A673 (cell line): ENCODE data around the gene LORICRIN. TPM values are rescaled to one million over a fixed set of nuclear protein-coding genes. Genes with fewer than 3 reads are reported as not detected.
A peak's percentile ranks its signal among the peaks of the same experiment; 100 is the strongest.

Source experiments
- Bru-seq: library from RNA; stranded (reverse); fragments of 400-500 nt; gene quantifications from one replicate; lab custom pipeline; 2021; lab: Mats Ljungman, UMichigan
- BruChase-seq, 2 experiments: library from RNA; stranded (reverse); fragments of 400-500 nt; gene quantifications; one replicate each; lab custom pipeline; 2021; lab: Mats Ljungman, UMichigan
- BruUV-seq: library from RNA; stranded (reverse); fragments of 400-500 nt; replicated peaks from 2 replicates; lab custom pipeline; 2021; lab: Mats Ljungman, UMichigan
- CTCF ChIA-PET: fragments of 300-600 bp; sonication (Branson Sonifier 250); formaldehyde crosslinking; loops from one replicate; lab custom pipeline; 2022; ENCODE audit warnings: antibody characterized with exemption; lab: Charles Lee
- POLR2A ChIA-PET: fragments of 300-600 bp; sonication (Branson Sonifier 250); formaldehyde crosslinking; loops from one replicate; lab custom pipeline; 2022; ENCODE audit warnings: antibody characterized with exemption; ENCODE audit not compliant: low non-redundant PET; lab: Charles Lee
- DNase-seq: peaks from one replicate; pipeline ENCODE4 v3.0.0-alpha.2; 2015; ENCODE audit warnings: low spot score
- H3K27ac ChIP-seq: fragments of 200-600 bp; sonication (generic); 2 replicates; pipeline ENCODE4 v1.5.1; 2016; ENCODE audit warnings: mixed run types, low read depth, mild to moderate bottlenecking, mixed read lengths, antibody characterized with exemption, low read length; ENCODE audit not compliant: poor library complexity, severe bottlenecking
- H3K27me3 ChIP-seq: fragments of 200-600 bp; sonication (generic); replicated peaks from 2 replicates; pipeline ENCODE4 v1.6.1; 2017; ENCODE audit warnings: mixed run types, low read depth, mild to moderate bottlenecking, mixed read lengths, antibody characterized with exemption, low read length; ENCODE audit not compliant: insufficient read depth, poor library complexity
- H3K36me3 ChIP-seq: fragments of 200-600 bp; sonication (generic); 2 replicates; pipeline ENCODE4 v1.6.1; 2016; ENCODE audit warnings: mixed run types, mild to moderate bottlenecking, mixed read lengths, antibody characterized with exemption, low read length; ENCODE audit not compliant: insufficient read depth, poor library complexity, severe bottlenecking
- H3K4me1 ChIP-seq: fragments of 200-600 bp; sonication (generic); 2 replicates; pipeline ENCODE4 v1.6.1; 2017; ENCODE audit warnings: mixed run types, mild to moderate bottlenecking, mixed read lengths, antibody characterized with exemption, low read length; ENCODE audit not compliant: insufficient read depth, poor library complexity, severe bottlenecking
- H3K4me3 ChIP-seq: fragments of 200-600 bp; sonication (generic); 2 replicates; pipeline ENCODE4 v1.5.1; 2016; ENCODE audit warnings: low read depth, mixed run types, mild to moderate bottlenecking, mixed read lengths, low read length; ENCODE audit not compliant: poor library complexity, severe bottlenecking
- H3K9me3 ChIP-seq: fragments of 200-600 bp; sonication (generic); 2 replicates; pipeline ENCODE4 v1.6.1; 2016; ENCODE audit warnings: mixed run types, low read depth, mild to moderate bottlenecking, mixed read lengths, antibody characterized with exemption, low read length; ENCODE audit not compliant: poor library complexity, severe bottlenecking
- CTCF ChIP-seq: fragments of 300-800, 200-600 bp; sonication (generic); conservative IDR thresholded peaks from 2 replicates; pipeline ENCODE4 v1.5.1; 2017; ENCODE audit warnings: low read depth, mild to moderate bottlenecking, antibody characterized with exemption, low read length, moderate library complexity, mixed read lengths
- EZH2 ChIP-seq: fragments of 200-600 bp; sonication (generic); IDR thresholded peaks from 2 replicates; pipeline ENCODE4 v1.6.1; 2017; ENCODE audit warnings: borderline replicate concordance, low read depth, mild to moderate bottlenecking, mixed read lengths, antibody characterized with exemption, low read length; ENCODE audit not compliant: poor library complexity, severe bottlenecking
- intact Hi-C: fragments of 100-400 bp; cut with micrococcal nuclease; formaldehyde crosslinking; loops from one replicate; pipeline ENCODE4 v1.10.0; 2022; ENCODE audit not compliant: unreplicated experiment
- long read RNA-seq: library from polyadenylated mRNA; stranded (forward); transcript quantifications from one replicate; pipeline ENCODE4 v2.0.0, GENCODE V29; 2022
- total RNA-seq: library from RNA; stranded (reverse); gene quantifications from 2 replicates; pipeline ENCODE4 v1.2.3, GENCODE V29; 2021

The LORICRIN gene
- not detected in 2 replicates for total RNA-seq
- not detected for Bru-seq, nascent RNA
- BruChase-seq, experiment 1, labeled RNA remaining after a 2-hour chase, result not detected
- percentile 17 among the genes with signal in this experiment for BruChase-seq, experiment 2, labeled RNA remaining after a 6-hour chase
- long read RNA-seq, result 0 reads

- Histone ChIP-seq H3K9me3 (no peaks in the 10 kb centered on the region), H3K27me3 (peaks cover 42% of the 10 kb centered on the region), H3K4me3 (no peak within 1 kb of the TSS), H3K4me1 (peaks cover 5% of the 10 kb centered on the region), H3K36me3 (no peaks in the 10 kb centered on the region), H3K27ac (no peak within 1 kb of the TSS)
- no TSS peak for BruUV-seq
- POLR2A ChIA-PET, result no interaction called here
- CTCF ChIA-PET, result no interaction called here
- intact Hi-C loops, result no loop called here
- DNase-seq, result no peak
- TF ChIP-seq CTCF (no peak), EZH2 (no peak)
These were observed at the start of gene LORICRIN for GRCh38 chr1:153259387-153259786. TSS of gene LORICRIN (plus strand) at chr1:153259687. CDS start at chr1:153260950, 1,263 bp downstream.

- Histone ChIP-seq H3K4me1 (no peaks in the 10 kb centered on the region), H3K27ac (no peak overlapping the region), H3K4me3 (no peak overlapping the region), H3K9me3 (no peaks in the 10 kb centered on the region), H3K36me3 (no peaks in the 10 kb centered on the region), H3K27me3 (peaks cover 36% of the 10 kb centered on the region)
- intact Hi-C loops, result no loop called here
- no peak for DNase-seq
- no peak for TF ChIP-seq CTCF
- TF ChIP-seq EZH2, result no peak
- CTCF ChIA-PET, result no interaction called here
- no TSS peak for BruUV-seq
- POLR2A ChIA-PET, result no interaction called here
These were observed 49.3 kb upstream of the LORICRIN start for GRCh38 chr1:153210206-153210605.

GRCh38 chr1:153212201-153212600 lies 47.3 kb upstream of the LORICRIN start:
- ChIA-PET POLR2A (no interaction called here), CTCF (no interaction called here)
- TF ChIP-seq CTCF, result no peak
- TF ChIP-seq EZH2, result no peak
- H3K36me3 ChIP-seq, result no peaks in the 10 kb centered on the region
- H3K9me3 ChIP-seq, result no peaks in the 10 kb centered on the region
- intact Hi-C loops, result no loop called here
- H3K4me1 ChIP-seq, result no peaks in the 10 kb centered on the region
- no peak overlapping the region for H3K27ac ChIP-seq
- no peak overlapping the region for H3K4me3 ChIP-seq
- H3K27me3 ChIP-seq, result peaks cover 30% of the 10 kb centered on the region
- DNase-seq, result no peak
- BruUV-seq, result no TSS peak
